ENCODE measurements around the gene EMSY.

DNA sequence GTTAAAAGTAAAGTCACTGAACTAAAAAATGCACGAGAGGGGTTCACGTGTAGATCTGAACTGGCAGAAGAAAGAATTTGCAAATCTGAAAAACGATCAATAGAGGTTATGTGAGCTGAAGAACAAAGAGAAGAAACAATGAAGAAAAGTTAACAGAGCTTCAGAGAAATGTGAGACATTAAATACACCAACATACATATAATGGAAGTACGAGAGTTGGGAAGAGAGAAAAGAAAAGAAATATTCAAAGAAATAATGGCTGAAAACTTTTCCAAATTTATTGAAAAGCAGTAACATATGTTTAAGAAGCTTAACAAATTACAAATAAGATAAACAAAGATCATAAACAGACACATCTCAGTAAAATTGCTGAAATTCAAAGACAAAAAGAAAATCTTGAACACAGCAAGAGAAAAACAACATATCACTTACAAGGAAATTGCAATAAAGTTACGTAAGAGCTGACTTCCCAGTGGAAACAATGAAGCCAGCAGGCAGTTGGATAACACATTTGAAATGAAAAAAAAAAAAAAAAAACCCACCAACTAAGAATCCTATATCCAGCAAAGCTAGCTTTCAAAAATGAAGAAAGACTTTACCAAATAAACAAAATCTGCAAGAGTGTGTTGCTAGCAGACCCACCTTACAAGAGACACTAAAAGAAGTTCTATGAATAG is 56.8 kb downstream of the EMSY start:
- TF ChIP-seq, protein P1, sequence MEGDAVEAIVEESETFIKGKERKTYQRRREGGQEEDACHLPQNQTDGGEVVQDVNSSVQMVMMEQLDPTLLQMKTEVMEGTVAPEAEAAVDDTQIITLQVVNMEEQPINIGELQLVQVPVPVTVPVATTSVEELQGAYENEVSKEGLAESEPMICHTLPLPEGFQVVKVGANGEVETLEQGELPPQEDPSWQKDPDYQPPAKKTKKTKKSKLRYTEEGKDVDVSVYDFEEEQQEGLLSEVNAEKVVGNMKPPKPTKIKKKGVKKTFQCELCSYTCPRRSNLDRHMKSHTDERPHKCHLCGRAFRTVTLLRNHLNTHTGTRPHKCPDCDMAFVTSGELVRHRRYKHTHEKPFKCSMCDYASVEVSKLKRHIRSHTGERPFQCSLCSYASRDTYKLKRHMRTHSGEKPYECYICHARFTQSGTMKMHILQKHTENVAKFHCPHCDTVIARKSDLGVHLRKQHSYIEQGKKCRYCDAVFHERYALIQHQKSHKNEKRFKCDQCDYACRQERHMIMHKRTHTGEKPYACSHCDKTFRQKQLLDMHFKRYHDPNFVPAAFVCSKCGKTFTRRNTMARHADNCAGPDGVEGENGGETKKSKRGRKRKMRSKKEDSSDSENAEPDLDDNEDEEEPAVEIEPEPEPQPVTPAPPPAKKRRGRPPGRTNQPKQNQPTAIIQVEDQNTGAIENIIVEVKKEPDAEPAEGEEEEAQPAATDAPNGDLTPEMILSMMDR (conservative IDR thresholded peaks at IDR 0.05) = no peak
- TF ChIP-seq ZFX (IDR thresholded peaks at IDR 0.05) = no peak
